ENCODE measurements around the gene WDR1.

GRCh38 chr4:10139518-10139917 is 22.9 kb upstream of the WDR1 start:
- TF ChIP-seq, protein P1, sequence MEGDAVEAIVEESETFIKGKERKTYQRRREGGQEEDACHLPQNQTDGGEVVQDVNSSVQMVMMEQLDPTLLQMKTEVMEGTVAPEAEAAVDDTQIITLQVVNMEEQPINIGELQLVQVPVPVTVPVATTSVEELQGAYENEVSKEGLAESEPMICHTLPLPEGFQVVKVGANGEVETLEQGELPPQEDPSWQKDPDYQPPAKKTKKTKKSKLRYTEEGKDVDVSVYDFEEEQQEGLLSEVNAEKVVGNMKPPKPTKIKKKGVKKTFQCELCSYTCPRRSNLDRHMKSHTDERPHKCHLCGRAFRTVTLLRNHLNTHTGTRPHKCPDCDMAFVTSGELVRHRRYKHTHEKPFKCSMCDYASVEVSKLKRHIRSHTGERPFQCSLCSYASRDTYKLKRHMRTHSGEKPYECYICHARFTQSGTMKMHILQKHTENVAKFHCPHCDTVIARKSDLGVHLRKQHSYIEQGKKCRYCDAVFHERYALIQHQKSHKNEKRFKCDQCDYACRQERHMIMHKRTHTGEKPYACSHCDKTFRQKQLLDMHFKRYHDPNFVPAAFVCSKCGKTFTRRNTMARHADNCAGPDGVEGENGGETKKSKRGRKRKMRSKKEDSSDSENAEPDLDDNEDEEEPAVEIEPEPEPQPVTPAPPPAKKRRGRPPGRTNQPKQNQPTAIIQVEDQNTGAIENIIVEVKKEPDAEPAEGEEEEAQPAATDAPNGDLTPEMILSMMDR (IDR thresholded peaks at IDR 0.05), result no peak
- no peak for TF ChIP-seq POLR2A (IDR thresholded peaks at IDR 0.05)

All from thyroid gland (tissue), 4 donors.